HepG2 (cell line): ENCODE measurements around the gene STK36. TPM values are rescaled to one million over a fixed set of nuclear protein-coding genes. Genes with fewer than 3 reads are reported as not detected.
A peak's percentile ranks its signal among the peaks of the same experiment; 100 is the strongest.

ENCODE experiments used
- ATAC-seq: fragments of 200-7000 bp; cut with Tn5 transposase; 3 replicates; pipeline ENCODE4 v1.9.1; 2020; ENCODE audit warnings: mild to moderate bottlenecking, moderate library complexity
- BruUV-seq: library from RNA; stranded (reverse); fragments of 400-500 nt; replicated peaks from 2 replicates; lab custom pipeline; 2021; lab: Mats Ljungman, UMichigan
- CTCF ChIA-PET: fragments of 300-600 bp; formaldehyde crosslinking; extraction: SDS; loops from one replicate; lab custom pipeline; 2021; ENCODE audit warnings: low total read pairs, inconsistent platforms, low intra/inter-chr PET ratio; lab: Yijun Ruan, JAX
- POLR2A ChIA-PET: fragments of 350-600 bp; sonication (Branson Sonifier 250); formaldehyde crosslinking; loops from one replicate; lab custom pipeline; 2020; ENCODE audit warnings: antibody characterized with exemption, inconsistent platforms; lab: Yijun Ruan, JAX
- DNase-seq: peaks from one replicate; pipeline ENCODE4 v3.0.0-alpha.2; 2015; ENCODE audit warnings: low spot score
- FAIRE-seq: peaks from 3 replicates; lab custom pipeline; 2011; peaks lifted over from hg19 to GRCh38; lab: Jason Lieb, UNC
- H2AFZ ChIP-seq: one replicate; pipeline ENCODE4 v1.6.1; 2011; ENCODE audit warnings: low read length, inconsistent platforms
- H3K27ac ChIP-seq: fragments of 300-600 bp; 3 replicates; pipeline ENCODE4 v1.8.0; 2011; ENCODE audit warnings: mixed run types, mild to moderate bottlenecking, mixed read lengths, low read length, inconsistent platforms; ENCODE audit not compliant: insufficient read depth; ENCODE audit errors: extremely low read length
- H3K27me3 ChIP-seq, 2 experiments: fragments of 200-600 bp in 1 of 2; 2 replicates in 1 of 2; 3 replicates in 1 of 2; pipeline versions ENCODE4 v1.6.0 to v1.8.0; 2011; ENCODE audit warnings: low read length in 2 of 2, mild to moderate bottlenecking in 2 of 2, moderate library complexity in 2 of 2, inconsistent platforms in 1 of 2; ENCODE audit not compliant: insufficient read depth in 2 of 2, control insufficient read depth in 1 of 2
- H3K36me3 ChIP-seq, 2 experiments: fragments of 200-600 bp in 1 of 2; replicated peaks in 1 of 2; 2 replicates in 1 of 2; 3 replicates in 1 of 2; pipeline versions ENCODE4 v1.5.1 to v1.8.0; 2011; ENCODE audit warnings: low read length in 2 of 2, inconsistent platforms in 1 of 2; ENCODE audit not compliant: insufficient read depth in 2 of 2, control insufficient read depth in 1 of 2
- H3K4me1 ChIP-seq: 2 replicates; pipeline ENCODE4 v1.5.1; 2012; ENCODE audit warnings: low read length, inconsistent platforms; ENCODE audit not compliant: insufficient read depth
- H3K4me2 ChIP-seq: 2 replicates; pipeline ENCODE4 v1.6.0; 2011; ENCODE audit warnings: low read depth, low read length, inconsistent platforms
- H3K4me3 ChIP-seq, 3 experiments: fragments of 200-600 bp in 1 of 3; sonication (generic), shearing (Covaris generic) in 1 of 3; replicated peaks in 1 of 3; 2 replicates each; pipeline ENCODE4 v1.5.1; 2011 to 2016; ENCODE audit warnings: low read length in 3 of 3, inconsistent platforms in 2 of 3, low read depth in 2 of 3, mild to moderate bottlenecking in 2 of 3, control low read depth in 1 of 3, mixed read lengths in 1 of 3; ENCODE audit not compliant: insufficient read depth in 1 of 3
- H3K79me2 ChIP-seq: one replicate; pipeline ENCODE4 v1.6.1; 2011; ENCODE audit warnings: low read length, inconsistent platforms; ENCODE audit not compliant: insufficient read depth
- H3K9ac ChIP-seq: 2 replicates; pipeline ENCODE4 v1.6.0; 2011; ENCODE audit warnings: mild to moderate bottlenecking, low read depth, low read length, inconsistent platforms; ENCODE audit not compliant: insufficient read depth
- H3K9me3 ChIP-seq: 2 replicates; pipeline ENCODE4 v1.5.1; 2012; ENCODE audit warnings: mild to moderate bottlenecking, low read length
- H4K20me1 ChIP-seq: 2 replicates; pipeline ENCODE4 v1.6.0; 2011; ENCODE audit warnings: inconsistent platforms, mild to moderate bottlenecking, low read length, moderate library complexity; ENCODE audit not compliant: insufficient read depth
- AGO2 ChIP-seq: fragments of 200-400 bp; formaldehyde crosslinking; optimal IDR thresholded peaks from 2 replicates; pipeline ENCODE3; 2017; ENCODE audit warnings: mild to moderate bottlenecking, low read depth, low read length, moderate library complexity
- CC2D1A ChIP-seq: sonication (generic); formaldehyde crosslinking; IDR thresholded peaks from 2 replicates; pipeline ENCODE4 v1.8.1; 2023; ENCODE audit warnings: mild to moderate bottlenecking, missing genetic modification reagents
- GLI4 ChIP-seq: sonication (generic); formaldehyde crosslinking; IDR thresholded peaks from 2 replicates; pipeline ENCODE4 v1.5.1; 2020; ENCODE audit warnings: missing genetic modification reagents, mild to moderate bottlenecking, moderate library complexity, borderline replicate concordance
- IRF2 ChIP-seq: IDR thresholded peaks from 2 replicates; pipeline ENCODE4 v1.6.1; 2018; ENCODE audit warnings: missing genetic modification reagents, missing compliant biosample characterization
- RBFOX2 ChIP-seq: fragments of 200-400 bp; formaldehyde crosslinking; IDR thresholded peaks from 2 replicates; pipeline ENCODE4 v1.6.1; 2017; ENCODE audit warnings: low read depth, mild to moderate bottlenecking, low read length
- RNF2 ChIP-seq: fragments of 450-650 bp; conservative IDR thresholded peaks from 2 replicates; pipeline ENCODE4 v1.6.1; 2016; ENCODE audit warnings: low read depth
- STAG1 ChIP-seq: sonication (generic); formaldehyde crosslinking; IDR thresholded peaks from 2 replicates; pipeline ENCODE4 v1.4.0; 2020; ENCODE audit warnings: missing genetic modification reagents
- TSC22D2 ChIP-seq: sonication (generic); formaldehyde crosslinking; IDR thresholded peaks from 2 replicates; pipeline ENCODE4 v1.5.1; 2020; ENCODE audit warnings: missing genetic modification reagents, mild to moderate bottlenecking, borderline replicate concordance
- XRCC5 ChIP-seq: fragments of 200-400 bp; formaldehyde crosslinking; optimal IDR thresholded peaks from 2 replicates; pipeline ENCODE3; 2017; ENCODE audit warnings: mild to moderate bottlenecking, low read length
- ZBTB33 ChIP-seq: sonication (generic); formaldehyde crosslinking; IDR thresholded peaks from 2 replicates; pipeline ENCODE4 v1.4.0; 2020; ENCODE audit warnings: missing genetic modification reagents
- ZC3H13 ChIP-seq: sonication (generic); formaldehyde crosslinking; IDR thresholded peaks from 2 replicates; pipeline ENCODE4 v1.8.1; 2023; ENCODE audit warnings: mild to moderate bottlenecking, missing genetic modification reagents, moderate library complexity
- ZFP36L1 ChIP-seq: sonication (generic); formaldehyde crosslinking; IDR thresholded peaks from 2 replicates; pipeline ENCODE4 v1.8.0; 2022; ENCODE audit warnings: mild to moderate bottlenecking, missing genetic modification reagents, moderate library complexity
- ZKSCAN5 ChIP-seq: sonication (generic); formaldehyde crosslinking; IDR thresholded peaks from 2 replicates; pipeline ENCODE4 v1.5.1; 2020; ENCODE audit warnings: mild to moderate bottlenecking, missing genetic modification reagents
- ZNF878 ChIP-seq: sonication (generic); formaldehyde crosslinking; IDR thresholded peaks from 2 replicates; pipeline ENCODE4 v1.8.1; 2023; ENCODE audit warnings: mild to moderate bottlenecking, missing genetic modification reagents, moderate library complexity
- WGBS: methylation state at CpG from one replicate; pipeline ENCODE4 v1.1.6; 2017; ENCODE audit warnings: low lambda C conversion rate; 5-methylcytosine and 5-hydroxymethylcytosine counted together
- in situ Hi-C: cut with HindIII; loops from 2 replicates; pipeline ENCODE4 v1.10.0; 2017; ENCODE audit warnings: low pct_unique_long_range_greater_than_20kb; ENCODE audit not compliant: extremely low pct_ligation_motif_present
- intact Hi-C: fragments of 100-400 bp; cut with micrococcal nuclease; formaldehyde crosslinking; loops from one replicate; pipeline ENCODE4 v1.10.0; 2022; ENCODE audit not compliant: unreplicated experiment
- polyA plus RNA-seq, 8 experiments: library from polyadenylated mRNA; depleted of rRNA in 3 of 8; stranded (reverse) in 7 of 8; unstranded in 1 of 8; fragments of >200 nt; fragmentation: Illumina TruSeq in 4 of 8; extraction: Trizol in 4 of 8; gene quantifications; 2 replicates each; pipeline versions ENCODE4 v1.2.1 to v1.2.3, GENCODE V29; 2011 to 2016; ENCODE audit warnings: low read depth in 4 of 8, missing spikeins in 1 of 8, mixed read lengths in 1 of 8; ENCODE audit not compliant: insufficient read depth in 1 of 8
- total RNA-seq, 5 experiments: library from RNA; depleted of rRNA; stranded (reverse); fragments of >200 nt; fragmentation: Illumina TruSeq; extraction: Trizol; gene quantifications; 2 replicates each; pipeline ENCODE4 v1.2.3, GENCODE V29; 2016; ENCODE audit warnings: low read depth in 1 of 5

Gene STK36
- total and polyA plus RNA-seq, 2 of the 13 experiments (the other 11 are each of a cell fraction or from before 2014, with no cell fraction given): 45.9 to 83.5 TPM

- Histone ChIP-seq H3K27me3 (no peaks in the 10 kb centered on the region), H4K20me1 (no peaks in the 10 kb centered on the region), H3K36me3 (peaks cover 33 to 58% of the 10 kb centered on the region in 2 experiments), H2AFZ (no peak overlapping the region), H3K4me1 (no peaks in the 10 kb centered on the region), H3K79me2 (no peaks in the 10 kb centered on the region), H3K4me2 (no peak overlapping the region), H3K9me3 (no peaks in the 10 kb centered on the region), H3K9ac (no peak overlapping the region), H3K4me3 (no peak overlapping the region), H3K27ac (no peak overlapping the region)
- no peak for FAIRE-seq
- CTCF ChIA-PET: no interaction called here
- POLR2A ChIA-PET: no interaction called here
- in situ Hi-C loops (no loop called here), intact Hi-C loops (no loop called here)
- WGBS: 98% methylated on average over 18 of the region's 18 CpGs
- no peak for DNase-seq
- ATAC-seq: no peak
- TF ChIP-seq CC2D1A (CRISPR knock-in tag): no peak
- peak; percentile 64 for TF ChIP-seq AGO2
- TF ChIP-seq RBFOX2: 0 out of 2 replicates have a peak, but pooled peaks have one; percentile 32
- BruUV-seq: no TSS peak
Observed at GRCh38 chr2:218638372-218638771, 33.5 kb upstream of the STK36 start.

GRCh38 chr2:218642121-218642656, 29.7 kb upstream of the STK36 start:
- no TSS peak for BruUV-seq
- WGBS: 96% methylated on average over 14 of the region's 18 CpGs
- intact Hi-C loops (no loop called here), in situ Hi-C loops (no loop called here)
- no peak overlapping the region for H2AFZ ChIP-seq
- peaks cover 46 to 74% of the 10 kb centered on the region in 2 experiments for H3K36me3 ChIP-seq
- POLR2A ChIA-PET: no interaction called here
- H3K79me2 ChIP-seq: no peaks in the 10 kb centered on the region
- H3K4me3 ChIP-seq: no peak overlapping the region
- H3K9me3 ChIP-seq: no peaks in the 10 kb centered on the region
- peaks cover 11% of the 10 kb centered on the region; the same call in 1 of the 2 replicates for H3K4me1 ChIP-seq
- peak; percentile 78 for TF ChIP-seq AGO2
- TF ChIP-seq STAG1: no peak
- TF ChIP-seq RBFOX2: peak; percentile 30
- TF ChIP-seq ZC3H13 (CRISPR knock-in tag): peak; percentile 90
- no peak for TF ChIP-seq TSC22D2 (CRISPR knock-in tag)
- no peak for TF ChIP-seq ZFP36L1
- TF ChIP-seq ZBTB33 (CRISPR knock-in tag): no peak
- TF ChIP-seq ZKSCAN5 (CRISPR knock-in tag): no peak
- TF ChIP-seq RNF2: no peak
- no peak for TF ChIP-seq IRF2 (CRISPR knock-in tag)
- TF ChIP-seq ZNF878 (CRISPR knock-in tag): no peak
- no peak for TF ChIP-seq GLI4
- TF ChIP-seq XRCC5: no peak
- H3K27ac ChIP-seq: no peak overlapping the region
- no peak overlapping the region for H3K4me2 ChIP-seq
- no peaks in the 10 kb centered on the region for H3K27me3 ChIP-seq
- peak; percentile 4; the same call in 1 of the 3 replicates for ATAC-seq
- no peak overlapping the region for H3K9ac ChIP-seq
- CTCF ChIA-PET: no interaction called here
- H4K20me1 ChIP-seq: no peaks in the 10 kb centered on the region
- no peak for DNase-seq
- FAIRE-seq: no peak
